Natural killer cell (primary cell): ENCODE data around the gene RNF223. TPM values are rescaled to one million over a fixed set of nuclear protein-coding genes. Genes with fewer than 3 reads are reported as not detected.

Experiments
- ATAC-seq, 3 donors: fragments of 150-1000 bp in 2 of 3; fragments of 200-7000 bp in 1 of 3; cut with Tn5 transposase; 1 replicate in 1 of 3; 2 replicates in 2 of 3; pipeline ENCODE4 v1.10.0; 2021; ENCODE audit warnings: mild to moderate bottlenecking in 2 of 3, moderate library complexity in 2 of 3
- DNase-seq, 2 donors: peaks; one replicate each; pipeline versions ENCODE4 v3.0.0 to v3.0.0-alpha.2; 2013 to 2021; ENCODE audit warnings: mixed read lengths in 1 of 2
- H3K27ac ChIP-seq: one replicate; pipeline ENCODE4 v1.5.1; 2013; ENCODE audit warnings: mild to moderate bottlenecking, low read length
- H3K27me3 ChIP-seq: one replicate; pipeline ENCODE4 v1.6.1; 2013; ENCODE audit warnings: low read length; ENCODE audit not compliant: control insufficient read depth, insufficient read depth
- H3K36me3 ChIP-seq: one replicate; pipeline ENCODE4 v1.6.1; 2013; ENCODE audit warnings: low read length; ENCODE audit not compliant: control insufficient read depth, insufficient read depth
- H3K4me1 ChIP-seq: one replicate; pipeline ENCODE4 v1.6.1; 2013; ENCODE audit warnings: low read length; ENCODE audit not compliant: control insufficient read depth, insufficient read depth
- H3K4me3 ChIP-seq: one replicate; pipeline ENCODE4 v1.5.1; 2013; ENCODE audit warnings: low read length
- H3K9me3 ChIP-seq: one replicate; pipeline ENCODE4 v1.6.1; 2013; ENCODE audit warnings: low read length; ENCODE audit not compliant: control insufficient read depth, insufficient read depth
- H3K27ac Mint-ChIP-seq, 2 donors: one replicate each; pipeline ENCODE4 v1.8.0; 2022; ENCODE audit warnings: mild to moderate bottlenecking in 2 of 2, mixed read lengths in 2 of 2, moderate library complexity in 1 of 2
- H3K27me3 Mint-ChIP-seq, 2 donors: one replicate each; pipeline ENCODE4 v1.8.0; 2022; ENCODE audit warnings: low read depth in 2 of 2, mixed read lengths in 2 of 2
- H3K36me3 Mint-ChIP-seq: one replicate; pipeline ENCODE4 v1.8.0; 2022; ENCODE audit warnings: mixed read lengths
- H3K4me1 Mint-ChIP-seq, 2 donors: one replicate each; pipeline ENCODE4 v1.8.0; 2022; ENCODE audit warnings: mixed read lengths in 2 of 2
- H3K4me3 Mint-ChIP-seq: one replicate; pipeline ENCODE4 v1.8.0; 2022; ENCODE audit warnings: mild to moderate bottlenecking, moderate library complexity, mixed read lengths
- H3K9me3 Mint-ChIP-seq, 2 donors: one replicate each; pipeline ENCODE4 v1.8.0; 2022; ENCODE audit warnings: mixed read lengths in 2 of 2
- WGBS: methylation state at CpG from one replicate; pipeline ENCODE4 v1.1.7; 2013; ENCODE audit warnings: missing lambda C conversion rate; ENCODE audit not compliant: insufficient coverage; 5-methylcytosine and 5-hydroxymethylcytosine counted together
- intact Hi-C: fragments of 100-400 bp; cut with micrococcal nuclease; formaldehyde crosslinking; loops from one replicate; pipeline ENCODE4 v1.14.2; 2022
- total RNA-seq, 4 donors: library from RNA; stranded (reverse); fragments of 120-200 nt in 1 of 4; gene quantifications; one replicate each; pipeline versions ENCODE4 v1.2.3 to v1.2.4, GENCODE V29; 2013 to 2022
- TF ChIP-seq, protein P1 (sequence below): fragments of 200-600 bp; IDR thresholded peaks from one replicate; pipeline ENCODE4 v1.8.0; 2022; ENCODE audit warnings: antibody characterized with exemption

The RNF223 gene
- total RNA-seq, 3 donors from 2014 or later (not counting 1 experiment from before 2014, with no cell fraction given): not detected

DNA sequence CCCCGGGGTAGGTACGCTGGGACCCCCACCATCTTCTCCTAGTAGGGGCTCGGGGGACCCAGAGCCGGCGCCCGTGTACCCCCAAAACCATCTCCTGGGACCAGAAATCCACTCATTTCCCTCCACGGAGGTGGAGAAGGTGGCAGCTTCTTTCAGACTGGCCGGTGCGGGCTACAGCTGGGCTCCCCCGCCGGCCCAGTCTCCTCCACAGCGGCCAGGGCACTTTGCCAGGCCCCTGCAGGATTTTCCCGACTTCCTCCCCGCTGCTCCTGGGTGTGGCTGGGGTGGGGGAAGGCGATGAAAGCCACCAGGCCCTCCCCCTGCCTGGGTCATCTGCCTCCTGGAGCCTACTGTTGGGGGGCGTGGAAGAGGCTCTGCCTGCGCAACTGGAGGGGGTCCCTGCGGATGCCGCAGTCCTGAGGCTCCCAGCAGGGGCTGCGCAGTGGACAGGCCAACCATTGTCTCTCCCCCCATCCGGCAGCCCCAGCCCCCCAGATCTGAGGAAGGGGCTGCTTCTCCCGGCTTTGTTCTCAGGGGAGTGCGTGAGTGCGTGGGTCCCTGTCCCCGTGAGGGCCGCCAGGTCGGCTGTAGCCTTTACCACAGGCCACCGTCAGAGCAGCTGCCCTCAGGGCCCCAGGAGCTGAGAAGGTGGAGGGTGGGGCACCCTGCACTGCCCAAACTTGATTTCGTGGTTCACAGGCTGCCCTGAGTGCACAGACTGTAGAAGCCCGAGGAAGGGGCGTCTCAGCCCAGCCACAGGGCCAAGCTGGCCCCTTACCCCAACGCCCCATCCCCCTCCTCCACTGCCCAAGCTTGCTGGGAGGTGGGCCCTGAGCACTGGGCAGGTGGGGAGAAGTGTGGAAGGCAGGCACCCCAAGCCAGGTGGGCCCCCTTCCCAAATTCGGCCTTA, 52.8 kb downstream of the RNF223 start:
- intact Hi-C loops: no loop called here
- Histone ChIP-seq H3K27me3 (peaks cover 11% of the 10 kb centered on the region), H3K9me3 (no peaks in the 10 kb centered on the region), H3K36me3 (no peaks in the 10 kb centered on the region), H3K4me1 (peaks cover 24% of the 10 kb centered on the region), H3K27ac (no peak overlapping the region), H3K4me3 (no peak overlapping the region)
- TF ChIP-seq, protein P1, sequence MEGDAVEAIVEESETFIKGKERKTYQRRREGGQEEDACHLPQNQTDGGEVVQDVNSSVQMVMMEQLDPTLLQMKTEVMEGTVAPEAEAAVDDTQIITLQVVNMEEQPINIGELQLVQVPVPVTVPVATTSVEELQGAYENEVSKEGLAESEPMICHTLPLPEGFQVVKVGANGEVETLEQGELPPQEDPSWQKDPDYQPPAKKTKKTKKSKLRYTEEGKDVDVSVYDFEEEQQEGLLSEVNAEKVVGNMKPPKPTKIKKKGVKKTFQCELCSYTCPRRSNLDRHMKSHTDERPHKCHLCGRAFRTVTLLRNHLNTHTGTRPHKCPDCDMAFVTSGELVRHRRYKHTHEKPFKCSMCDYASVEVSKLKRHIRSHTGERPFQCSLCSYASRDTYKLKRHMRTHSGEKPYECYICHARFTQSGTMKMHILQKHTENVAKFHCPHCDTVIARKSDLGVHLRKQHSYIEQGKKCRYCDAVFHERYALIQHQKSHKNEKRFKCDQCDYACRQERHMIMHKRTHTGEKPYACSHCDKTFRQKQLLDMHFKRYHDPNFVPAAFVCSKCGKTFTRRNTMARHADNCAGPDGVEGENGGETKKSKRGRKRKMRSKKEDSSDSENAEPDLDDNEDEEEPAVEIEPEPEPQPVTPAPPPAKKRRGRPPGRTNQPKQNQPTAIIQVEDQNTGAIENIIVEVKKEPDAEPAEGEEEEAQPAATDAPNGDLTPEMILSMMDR: no peak
- Mint-ChIP-seq H3K27me3 (peaks cover 0 to 9% of the 10 kb centered on the region in 2 donors), H3K4me1 (peaks cover 0 to 18% of the 10 kb centered on the region in 2 donors), H3K27ac (no peak overlapping the region), H3K4me3 (peak overlapping the region; percentile 72), H3K9me3 (no peaks in the 10 kb centered on the region), H3K36me3 (no peaks in the 10 kb centered on the region)
- 31% methylated on average over 32 of the region's 33 CpGs for WGBS
- ATAC-seq (no peak), DNase-seq (no peak)

Other genes starting within 250 kb of the RNF223 start
- gene SAMD11, start 150.4 kb downstream of the RNF223 start, total RNA-seq: not detected
- gene NOC2L, start 115.0 kb downstream of the RNF223 start, total RNA-seq: 10 to 100 TPM; 61.4 to 66.0 (median 61.8) TPM
- 10 to 100 TPM; 17.8 to 33.5 (median 22.4) TPM for gene KLHL17, start 113.7 kb downstream of the RNF223 start, total RNA-seq
- 1 to 10 TPM; 1.3 to 1.9 (median 1.3) TPM for gene PLEKHN1, start 107.8 kb downstream of the RNF223 start, total RNA-seq
- not detected for gene PERM1, start 92.2 kb downstream of the RNF223 start, total RNA-seq
- 10 to 100 TPM; 15.4 to 35.5 (median 28.9) TPM for gene HES4, start 74.2 kb downstream of the RNF223 start, total RNA-seq
- 10 to 100 TPM; 17.0 to 56.9 (median 50.2) TPM for gene ISG15, start 60.8 kb downstream of the RNF223 start, total RNA-seq
- 1 to 10 TPM; 4.1 to 5.0 (median 4.6) TPM for gene AGRN, start 54.2 kb downstream of the RNF223 start, total RNA-seq
- gene C1orf159, start 41.8 kb upstream of the RNF223 start, total RNA-seq: 10 to 100 TPM; 19.6 to 25.1 (median 21.5) TPM
- 1 to 10 TPM in 2 of 3 donors, under 1 TPM in 1; 0.23 to 1.7 (median 1.7) TPM for gene TTLL10, start 99.6 kb upstream of the RNF223 start, total RNA-seq
- 10 to 100 TPM; 40.3 to 81.9 (median 54.7) TPM for gene TNFRSF18, start 132.3 kb upstream of the RNF223 start, total RNA-seq
- gene TNFRSF4, start 139.8 kb upstream of the RNF223 start, total RNA-seq: 10 to 100 TPM; 14.3 to 26.5 (median 15.7) TPM
- 100 to 1,000 TPM; 176 to 211 (median 184) TPM for gene SDF4, start 157.7 kb upstream of the RNF223 start, total RNA-seq
- gene B3GALT6, start 157.9 kb upstream of the RNF223 start, total RNA-seq: 10 to 100 TPM; 13.7 to 16.5 (median 16.3) TPM
- 1 to 10 TPM; 2.6 to 4.1 (median 4.1) TPM for gene C1QTNF12, start 172.4 kb upstream of the RNF223 start, total RNA-seq
- 10 to 100 TPM; 66.0 to 84.2 (median 78.1) TPM for gene UBE2J2, start 199.5 kb upstream of the RNF223 start, total RNA-seq
- gene SCNN1D, start 206.1 kb upstream of the RNF223 start, total RNA-seq: 10 to 100 TPM in 1 of 3 donors, 1 to 10 TPM in 2; 6.9 to 13.1 (median 9.4) TPM
- 10 to 100 TPM; 56.1 to 59.7 (median 59.0) TPM for gene ACAP3, start 233.6 kb upstream of the RNF223 start, total RNA-seq
- gene PUSL1, start 234.3 kb upstream of the RNF223 start, total RNA-seq: 10 to 100 TPM; 11.1 to 13.0 (median 12.9) TPM